Erythroblast (primary cell): ENCODE data around the gene FAM8A1.
A peak's percentile ranks its signal among the peaks of the same experiment; 100 is the strongest.

ENCODE experiments used
- DNase-seq, 2 experiments: peaks; one replicate each; lab custom pipeline; 2025; lab: John Stamatoyannopoulos, UW
- GATA1 ChIP-seq: IDR thresholded peaks from 2 replicates; pipeline ENCODE4 v1.6.1; 2011; ENCODE audit warnings: low read depth, mild to moderate bottlenecking, control low read depth, low read length, moderate library complexity
- POLR2A ChIP-seq: IDR thresholded peaks from 2 replicates; pipeline ENCODE4 v1.6.1; 2011; ENCODE audit warnings: mild to moderate bottlenecking, low read length

The FAM8A1 gene

DNA sequence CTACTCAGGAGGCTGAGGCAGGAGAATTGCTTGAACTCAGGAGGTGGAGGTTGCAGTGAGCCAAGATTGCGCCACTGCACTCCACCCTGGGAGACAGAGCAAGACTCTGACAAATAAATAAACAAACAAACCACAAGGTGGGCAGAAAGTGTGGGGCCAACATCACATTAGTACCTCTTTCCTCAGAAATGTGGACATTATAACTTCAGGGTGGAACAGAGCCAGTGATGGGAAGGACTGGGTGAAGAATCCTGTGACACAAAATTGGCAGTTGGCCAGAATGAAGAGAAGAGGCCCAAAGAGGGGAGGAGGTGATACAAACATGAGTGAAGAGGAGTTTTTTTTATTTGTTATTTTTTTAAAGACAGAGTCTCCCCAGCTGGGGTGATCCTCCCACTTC, 56.0 kb downstream of the FAM8A1 start:
- TF ChIP-seq POLR2A, result no peak
- DNase-seq, result peak; percentile 82 to 88

DNA sequence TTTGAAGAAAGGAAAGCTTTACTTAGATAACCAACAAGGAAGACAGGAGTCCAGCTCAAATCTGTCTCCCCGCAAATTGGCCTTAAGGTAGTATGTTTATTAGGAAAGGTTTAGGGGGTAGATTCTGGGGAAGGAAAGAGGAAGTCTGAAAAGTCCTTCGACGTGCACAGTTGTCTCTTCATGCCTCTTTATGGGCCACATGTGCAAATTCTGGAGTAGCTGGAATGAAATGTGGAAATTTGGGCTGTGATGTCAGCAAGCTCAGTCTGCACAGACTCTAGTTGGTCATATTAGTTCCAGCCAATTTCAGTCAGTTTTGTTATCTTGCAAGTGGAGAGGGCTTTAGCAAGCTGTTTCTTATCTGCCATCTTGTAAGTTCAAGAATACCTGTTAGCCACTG, 56.5 kb downstream of the FAM8A1 start:
- peak; percentile 61 to 65 for DNase-seq
- TF ChIP-seq POLR2A, result no peak
- no peak for TF ChIP-seq GATA1
